SH-SY5Y (cell line): ENCODE results near the gene SLC35F4.

ENCODE experiments used
- GATA2 ChIP-seq: IDR thresholded peaks from 2 replicates; pipeline ENCODE4 v1.6.1; 2011; ENCODE audit warnings: mild to moderate bottlenecking, low read depth, low read length
- GATA3 ChIP-seq: IDR thresholded peaks from 2 replicates; pipeline ENCODE4 v1.6.1; 2011; ENCODE audit warnings: low read depth, mild to moderate bottlenecking, low read length, moderate library complexity

DNA sequence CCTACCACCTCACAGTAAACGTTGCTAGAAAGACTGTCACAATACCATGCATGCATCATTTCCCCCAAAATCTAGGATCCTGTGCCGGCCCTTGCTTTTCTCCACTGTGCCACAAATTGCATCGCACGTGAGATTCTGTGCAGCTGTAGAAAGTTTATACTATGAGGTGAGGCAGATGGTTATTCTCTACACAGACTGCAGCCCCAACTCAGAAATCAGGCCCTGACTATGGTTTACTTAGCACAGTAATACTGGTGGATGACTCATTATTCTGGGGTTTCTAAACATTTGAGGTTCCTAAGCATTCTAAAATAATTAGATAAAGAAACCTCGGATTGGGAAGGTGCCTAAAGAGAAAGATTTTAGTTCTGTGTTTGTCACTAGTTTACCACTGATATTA lies 208.4 kb downstream of the SLC35F4 start:
- no peak for TF ChIP-seq GATA2
- no peak for TF ChIP-seq GATA3
